Measurements from ENCODE around the gene CBARP.

The CBARP gene

DNA sequence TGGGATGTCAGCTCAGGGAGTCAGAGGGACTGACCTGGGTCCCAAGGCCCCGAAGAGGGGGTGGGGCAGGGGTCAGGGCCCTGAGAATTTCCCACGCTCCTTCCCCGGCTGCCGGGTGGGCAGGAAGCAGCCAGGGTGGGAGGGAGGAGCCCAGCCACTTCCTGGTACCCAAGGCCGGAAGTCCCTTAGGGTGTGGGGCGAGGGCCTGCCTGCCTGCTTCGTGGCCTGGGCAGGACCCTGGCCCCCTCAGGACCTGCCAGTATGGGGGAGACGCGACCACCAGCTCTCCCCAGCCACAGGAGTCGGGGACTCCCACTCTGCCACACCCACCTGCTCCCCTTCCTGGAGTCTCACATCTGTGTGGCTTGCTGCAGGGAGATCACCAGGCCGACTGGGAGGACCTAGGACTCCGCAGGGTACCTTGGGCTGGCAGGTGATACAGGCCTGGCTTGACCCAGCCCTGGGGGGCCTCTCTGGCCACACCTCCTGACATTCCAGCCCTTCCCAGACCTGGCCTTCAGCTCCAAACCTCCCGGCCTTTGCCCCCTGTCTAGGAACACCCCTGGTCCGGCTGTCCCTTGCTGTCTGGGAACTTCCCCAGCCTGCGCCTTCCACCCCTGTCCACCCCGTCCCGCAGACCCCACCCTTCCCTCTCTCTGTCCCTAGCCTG is 21.5 kb upstream of the CBARP start:
- TF ChIP-seq JUND (IDR thresholded peaks at IDR 0.05; ENCODE audit: low read depth) = no peak
- DNase-seq (ENCODE audit: low read depth in 1 of 2, low spot score in 1 of 2) = peak in 1 of 2 experiments; percentile 67
- in situ Hi-C loops (cut with HindIII; ENCODE audit: low pct_unique_long_range_greater_than_20kb, low sequenced_read_pairs) = no loop called here

DNA sequence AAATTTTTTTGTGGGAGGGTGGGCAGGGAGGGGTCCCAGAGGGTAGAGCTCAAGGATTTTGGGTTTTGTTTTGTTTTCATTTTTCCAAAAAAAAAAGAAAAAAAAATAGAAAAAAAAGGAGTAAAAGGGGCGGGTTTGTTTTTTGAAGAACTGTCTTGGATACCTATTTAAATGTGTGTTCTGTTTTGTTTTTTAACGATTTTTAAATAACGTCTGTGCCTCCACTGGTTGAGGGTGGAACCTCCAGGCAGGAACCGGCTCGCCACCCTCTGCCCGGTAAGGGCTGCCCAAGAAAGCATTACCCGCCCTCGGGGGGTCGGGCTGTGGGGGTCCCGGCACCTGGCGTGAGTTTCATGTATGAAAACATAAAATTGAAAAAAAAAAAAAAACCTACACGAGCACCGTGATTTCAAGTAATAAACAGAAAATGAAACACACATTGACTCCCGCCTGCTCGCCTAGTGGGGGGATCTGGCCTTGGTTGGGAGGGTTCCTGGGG is 21.0 kb upstream of the CBARP start:
- in situ Hi-C loops (cut with HindIII; ENCODE audit: low pct_unique_long_range_greater_than_20kb, low sequenced_read_pairs) = no loop called here
- TF ChIP-seq JUND (IDR thresholded peaks at IDR 0.05; ENCODE audit: low read depth) = no peak
- no peak for DNase-seq (ENCODE audit: low read depth in 1 of 2, low spot score in 1 of 2)

GRCh38 chr19:1258163-1258492 is 20.3 kb upstream of the CBARP start:
- DNase-seq (ENCODE audit: low read depth in 1 of 2, low spot score in 1 of 2) = no peak
- no peak for TF ChIP-seq JUND (IDR thresholded peaks at IDR 0.05; ENCODE audit: low read depth)
- in situ Hi-C loops (cut with HindIII; ENCODE audit: low pct_unique_long_range_greater_than_20kb, low sequenced_read_pairs) = no loop called here

DNA sequence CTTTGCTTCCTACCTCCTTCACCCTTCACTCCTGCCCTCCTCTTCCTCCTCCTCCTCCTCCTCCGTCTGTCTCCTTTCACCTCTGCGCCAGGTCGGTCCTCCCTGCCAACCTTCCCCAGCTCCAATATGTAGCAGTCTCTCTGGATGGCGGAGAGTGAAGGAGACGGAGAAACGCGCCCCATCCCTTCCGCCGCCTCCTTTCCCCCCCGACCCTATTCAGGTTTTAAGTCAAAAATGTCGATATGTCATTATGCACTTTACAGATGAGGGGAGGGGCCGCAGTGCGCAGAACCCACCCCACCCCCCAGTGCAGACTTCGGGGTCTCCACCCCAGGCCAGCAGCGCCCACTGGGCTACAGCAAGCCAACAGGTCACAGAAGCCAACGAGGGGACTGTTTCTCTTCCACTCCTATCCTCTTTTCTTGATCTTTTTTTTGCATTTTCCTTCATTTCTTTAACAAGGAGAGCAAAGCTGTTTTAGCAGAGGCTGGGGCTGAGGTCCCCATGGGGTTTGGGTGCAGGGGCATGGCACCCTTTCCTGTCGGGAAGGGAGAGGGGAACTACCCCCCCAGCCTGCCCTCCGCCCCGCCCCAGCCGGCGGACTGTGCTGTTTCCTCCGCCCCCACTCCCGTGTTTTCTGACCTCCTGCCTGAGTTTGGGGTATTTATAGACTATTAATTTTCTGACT is 19.8 kb upstream of the CBARP start:
- no peak for DNase-seq (ENCODE audit: low read depth in 1 of 2, low spot score in 1 of 2)
- TF ChIP-seq JUND (IDR thresholded peaks at IDR 0.05; ENCODE audit: low read depth) = no peak
- in situ Hi-C loops (cut with HindIII; ENCODE audit: low pct_unique_long_range_greater_than_20kb, low sequenced_read_pairs) = no loop called here

- no peak for TF ChIP-seq JUND (IDR thresholded peaks at IDR 0.05; ENCODE audit: low read depth)
- in situ Hi-C loops (cut with HindIII; ENCODE audit: low pct_unique_long_range_greater_than_20kb, low sequenced_read_pairs) = no loop called here
These were observed 19.1 kb upstream of the CBARP start for GRCh38 chr19:1256646-1257474.

DNA sequence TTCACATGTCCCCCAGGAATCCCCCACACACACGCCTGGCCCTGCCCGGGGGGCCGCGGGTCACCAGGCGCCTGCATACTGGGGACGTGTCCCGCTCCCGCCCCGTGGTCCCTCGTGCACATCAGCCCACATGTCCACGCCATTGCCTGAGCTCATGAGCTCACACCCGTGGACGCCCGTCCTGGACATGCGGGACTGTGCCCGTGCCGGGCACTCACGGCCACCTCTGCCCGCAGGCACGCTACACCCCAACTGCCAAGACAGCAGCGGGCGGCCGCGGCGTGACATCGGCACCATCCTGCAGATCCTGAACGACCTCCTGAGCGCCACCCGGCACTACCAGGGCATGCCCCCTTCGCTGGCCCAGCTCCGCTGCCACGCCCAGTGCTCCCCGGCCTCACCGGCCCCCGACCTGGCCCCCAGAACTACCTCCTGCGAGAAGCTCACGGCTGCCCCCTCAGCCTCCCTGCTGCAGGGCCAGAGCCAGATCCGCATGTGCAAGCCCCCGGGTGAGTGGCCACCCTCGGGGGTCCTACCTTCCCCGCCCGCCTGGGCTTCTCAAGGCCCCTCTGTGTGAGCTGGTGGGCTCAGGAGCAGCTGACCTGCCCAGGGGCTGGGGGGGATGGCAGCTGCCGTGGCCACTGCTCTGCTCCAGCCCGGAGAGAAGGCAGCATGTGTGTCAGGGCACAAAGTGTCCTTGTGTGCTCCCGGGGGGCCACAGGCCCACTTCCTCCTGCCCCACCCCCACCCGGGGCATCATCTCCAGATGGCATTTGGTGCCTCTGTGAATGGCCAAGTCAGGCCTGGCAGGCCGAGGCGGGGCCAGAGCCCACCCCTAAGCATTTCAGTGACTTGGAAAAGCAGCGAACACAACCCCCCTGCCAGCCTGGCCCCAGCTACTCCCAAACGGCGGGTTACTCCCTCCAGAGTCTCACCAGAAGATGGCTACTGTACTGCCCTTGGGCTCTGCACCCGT is 17.7 kb upstream of the CBARP start:
- no peak for DNase-seq (ENCODE audit: low read depth in 1 of 2, low spot score in 1 of 2)
- in situ Hi-C loops (cut with HindIII; ENCODE audit: low pct_unique_long_range_greater_than_20kb, low sequenced_read_pairs) = no loop called here
- no peak for TF ChIP-seq JUND (IDR thresholded peaks at IDR 0.05; ENCODE audit: low read depth)

More at GRCh38 chr19:1256646-1257474, 19.1 kb upstream of the CBARP start:
- DNase-seq (ENCODE audit: low read depth in 1 of 2, low spot score in 1 of 2) = no peak

- in situ Hi-C loops (cut with HindIII; ENCODE audit: low pct_unique_long_range_greater_than_20kb, low sequenced_read_pairs) = no loop called here
- TF ChIP-seq JUND (IDR thresholded peaks at IDR 0.05; ENCODE audit: low read depth) = no peak
- no peak for DNase-seq (ENCODE audit: low read depth in 1 of 2, low spot score in 1 of 2)
These were observed 16.9 kb upstream of the CBARP start for GRCh38 chr19:1254530-1255185.

DNA sequence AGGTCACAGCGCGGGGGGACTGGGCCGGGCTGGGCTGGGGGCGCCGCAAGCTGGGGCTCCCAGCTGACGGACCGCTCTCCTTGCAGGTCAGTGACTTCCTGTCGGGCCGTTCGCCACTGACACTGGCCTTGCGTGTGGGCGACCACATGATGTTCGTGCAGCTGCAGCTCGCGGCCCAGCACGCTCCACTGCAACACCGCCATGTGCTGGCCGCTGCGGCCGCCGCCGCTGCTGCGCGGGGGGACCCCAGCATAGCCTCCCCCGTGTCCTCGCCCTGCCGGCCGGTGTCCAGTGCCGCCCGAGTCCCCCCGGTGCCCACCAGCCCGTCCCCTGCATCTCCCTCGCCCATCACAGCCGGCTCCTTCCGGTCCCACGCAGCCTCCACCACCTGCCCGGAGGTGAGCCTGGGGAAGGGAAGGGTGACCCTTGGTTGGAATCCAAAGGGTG is 16.3 kb upstream of the CBARP start:
- in situ Hi-C loops (cut with HindIII; ENCODE audit: low pct_unique_long_range_greater_than_20kb, low sequenced_read_pairs) = no loop called here
- no peak for TF ChIP-seq JUND (IDR thresholded peaks at IDR 0.05; ENCODE audit: low read depth)
- DNase-seq (ENCODE audit: low read depth in 1 of 2, low spot score in 1 of 2) = no peak

DNA sequence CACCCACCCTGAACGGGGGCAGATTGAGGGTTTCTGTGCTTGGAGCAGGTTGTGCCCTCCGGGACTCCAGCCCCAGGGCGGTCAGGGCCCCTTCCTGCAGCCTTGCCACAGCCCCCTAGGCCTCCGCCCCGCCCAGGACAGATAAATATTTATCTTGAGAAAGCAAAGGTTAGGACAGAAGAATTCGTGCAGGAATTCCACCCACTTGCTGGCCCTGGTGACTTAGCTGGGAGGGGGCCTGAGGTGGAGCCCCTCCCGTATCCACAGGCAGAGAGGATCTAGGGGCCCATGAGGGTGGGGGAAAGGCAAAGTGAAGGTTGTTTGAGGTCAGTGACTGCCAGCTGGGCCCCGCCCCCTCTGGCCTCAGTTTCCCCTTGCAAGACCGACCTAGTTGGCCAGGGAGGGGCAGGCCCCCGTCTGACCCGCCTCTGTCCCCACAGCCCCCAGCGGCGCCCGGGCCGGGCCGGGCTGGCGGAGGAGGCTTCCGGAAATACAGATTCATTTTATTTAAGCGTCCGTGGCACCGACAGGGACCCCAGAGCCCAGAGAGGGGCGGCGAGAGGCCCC is 15.8 kb upstream of the CBARP start:
- no peak for DNase-seq (ENCODE audit: low read depth in 1 of 2, low spot score in 1 of 2)
- in situ Hi-C loops (cut with HindIII; ENCODE audit: low pct_unique_long_range_greater_than_20kb, low sequenced_read_pairs) = no loop called here
- no peak for TF ChIP-seq JUND (IDR thresholded peaks at IDR 0.05; ENCODE audit: low read depth)

- in situ Hi-C loops (cut with HindIII; ENCODE audit: low pct_unique_long_range_greater_than_20kb, low sequenced_read_pairs) = no loop called here
- TF ChIP-seq JUND (IDR thresholded peaks at IDR 0.05; ENCODE audit: low read depth) = no peak
- DNase-seq (ENCODE audit: low read depth in 1 of 2, low spot score in 1 of 2) = peak; percentile 60 to 85
These were observed 15.2 kb upstream of the CBARP start for GRCh38 chr19:1252821-1253513.

Data from T47D (cell line).